ENCODE measurements around the gene PWP1. TPM values are rescaled to one million over a fixed set of nuclear protein-coding genes. Genes with fewer than 3 reads are reported as not detected.

The PWP1 gene
- total RNA-seq, 1 experiment from 2014 or later, result 49.7 TPM

GRCh38 chr12:107748472-107748871 lies 62.9 kb downstream of the PWP1 start:
- DNase-seq (ENCODE audit: unreplicated experiment), result peak; percentile 59
- POLR2A ChIA-PET, result interaction anchor here (0.7 to 4.6 kb wide), 3 partner anchors 8 to 122 kb away, joined by 3 to 48 read pairs (median 7); partner anchors contain the start of gene PRDM4
- Mint-ChIP-seq H3K4me3 (ENCODE audit: unreplicated experiment) (no peak overlapping the region), H3K27me3 (ENCODE audit: insufficient read depth, unreplicated experiment) (no peaks in the 10 kb centered on the region), H3K27ac (ENCODE audit: low read depth, unreplicated experiment) (no peak overlapping the region), H3K4me1 (ENCODE audit: insufficient read depth, unreplicated experiment) (no peaks in the 10 kb centered on the region), H3K9me3 (ENCODE audit: unreplicated experiment) (no peaks in the 10 kb centered on the region), H3K36me3 (ENCODE audit: insufficient read depth, unreplicated experiment) (peaks cover 36% of the 10 kb centered on the region)
- BruUV-seq (replicated peaks), result no TSS peak
- intact Hi-C loops (cut with micrococcal nuclease), result loop anchor here (5.0 kb wide), 1 partner anchor 61 kb away; the partner anchor contains the start of gene PWP1
- CTCF ChIA-PET, result interaction anchor here (0.8 to 1.4 kb wide), 5 partner anchors 9 to 137 kb away, joined by 3 to 6 read pairs (median 3); no protein-coding TSS in a partner anchor
- TF ChIP-seq CTCF (IDR thresholded peaks at IDR 0.05; ENCODE audit: unreplicated experiment), result no peak

GRCh38 chr12:107749083-107749482 lies 63.5 kb downstream of the PWP1 start:
- Mint-ChIP-seq H3K36me3 (ENCODE audit: insufficient read depth, unreplicated experiment) (peaks cover 30% of the 10 kb centered on the region), H3K9me3 (ENCODE audit: unreplicated experiment) (no peaks in the 10 kb centered on the region), H3K27me3 (ENCODE audit: insufficient read depth, unreplicated experiment) (no peaks in the 10 kb centered on the region), H3K4me1 (ENCODE audit: insufficient read depth, unreplicated experiment) (no peaks in the 10 kb centered on the region), H3K4me3 (ENCODE audit: unreplicated experiment) (no peak overlapping the region), H3K27ac (ENCODE audit: low read depth, unreplicated experiment) (no peak overlapping the region)
- intact Hi-C loops (cut with micrococcal nuclease), result loop anchor here (5.0 kb wide), 1 partner anchor 62 kb away; the partner anchor contains the start of gene PWP1
- POLR2A ChIA-PET, result interaction anchor here (1.8 to 4.6 kb wide), 2 partner anchors 9 to 10 kb away, joined by 7 to 48 read pairs; partner anchors contain the start of gene PRDM4
- CTCF ChIA-PET, result interaction anchor here (0.8 to 1.4 kb wide), 4 partner anchors 9 to 136 kb away, joined by 3 to 6 read pairs (median 4); no protein-coding TSS in a partner anchor
- TF ChIP-seq CTCF (IDR thresholded peaks at IDR 0.05; ENCODE audit: unreplicated experiment), result no peak
- BruUV-seq (replicated peaks), result no TSS peak
- DNase-seq (ENCODE audit: unreplicated experiment), result peak; percentile 26

- ChIA-PET CTCF (interaction anchor here (1.0 to 2.4 kb wide), 6 partner anchors 10 to 125 kb away, joined by 3 to 13 read pairs (median 4); no protein-coding TSS in a partner anchor), POLR2A (interaction anchor here (0.5 to 4.6 kb wide), 17 partner anchors 9 to 985 kb away, joined by 3 to 48 read pairs (median 5); partner anchors contain the start of genes ISCU, MTERF2, PWP1 and RIC8B)
- BruUV-seq (replicated peaks), result no TSS peak
- peaks cover 4% of the 10 kb centered on the region for H3K36me3 Mint-ChIP-seq (ENCODE audit: insufficient read depth, unreplicated experiment)
- H3K27ac Mint-ChIP-seq (ENCODE audit: low read depth, unreplicated experiment), result peak overlapping the region; percentile 93
- intact Hi-C loops (cut with micrococcal nuclease), result no loop called here
- peak overlapping the region; percentile 87 for H3K4me3 Mint-ChIP-seq (ENCODE audit: unreplicated experiment)
- no peaks in the 10 kb centered on the region for H3K27me3 Mint-ChIP-seq (ENCODE audit: insufficient read depth, unreplicated experiment)
- H3K9me3 Mint-ChIP-seq (ENCODE audit: unreplicated experiment), result no peaks in the 10 kb centered on the region
- TF ChIP-seq CTCF (IDR thresholded peaks at IDR 0.05; ENCODE audit: unreplicated experiment), result no peak
- peak; percentile 83 for DNase-seq (ENCODE audit: unreplicated experiment)
- peaks cover 5% of the 10 kb centered on the region for H3K4me1 Mint-ChIP-seq (ENCODE audit: insufficient read depth, unreplicated experiment)
These were observed 73.8 kb downstream of the PWP1 start for GRCh38 chr12:107759410-107759809.

GRCh38 chr12:107760207-107760808 lies 74.7 kb downstream of the PWP1 start:
- Mint-ChIP-seq H3K4me1 (ENCODE audit: insufficient read depth, unreplicated experiment) (peaks cover 5% of the 10 kb centered on the region), H3K9me3 (ENCODE audit: unreplicated experiment) (no peaks in the 10 kb centered on the region), H3K27ac (ENCODE audit: low read depth, unreplicated experiment) (peak overlapping the region; percentile 93), H3K27me3 (ENCODE audit: insufficient read depth, unreplicated experiment) (no peaks in the 10 kb centered on the region), H3K36me3 (ENCODE audit: insufficient read depth, unreplicated experiment) (peaks cover 4% of the 10 kb centered on the region), H3K4me3 (ENCODE audit: unreplicated experiment) (peak overlapping the region; percentile 87)
- POLR2A ChIA-PET, result interaction anchor here (0.6 to 4.6 kb wide), 11 partner anchors 11 to 802 kb away, joined by 3 to 48 read pairs (median 5); partner anchors contain the start of genes FICD, ISCU, PWP1 and SART3
- no peak for TF ChIP-seq CTCF (IDR thresholded peaks at IDR 0.05; ENCODE audit: unreplicated experiment)
- intact Hi-C loops (cut with micrococcal nuclease), result loop anchor here (5.0 kb wide), 1 partner anchor 73 kb away; the partner anchor contains the start of gene PWP1
- CTCF ChIA-PET, result interaction anchor here (2.4 kb wide), 1 partner anchor 124 kb away, joined by 13 read pairs; no protein-coding TSS in a partner anchor
- DNase-seq (ENCODE audit: unreplicated experiment), result peak; percentile 33
- BruUV-seq (replicated peaks), result no TSS peak

Measured in MCF 10A (cell line).